Glutamatergic neuron (in vitro differentiated cells): Measurements from ENCODE around the gene CHST9. TPM values are rescaled to one million over a fixed set of nuclear protein-coding genes. Genes with fewer than 3 reads are reported as not detected.

Experiments
- DNase-seq: peaks from one replicate; pipeline ENCODE4 v3.0.0; 2022
- H3K27ac Mint-ChIP-seq: one replicate; pipeline ENCODE4 v1.8.0; 2020; ENCODE audit warnings: mild to moderate bottlenecking, mixed read lengths, inconsistent platforms; ENCODE audit not compliant: unreplicated experiment
- H3K27me3 Mint-ChIP-seq: one replicate; pipeline ENCODE4 v1.8.0; 2020; ENCODE audit warnings: mild to moderate bottlenecking, moderate library complexity, mixed read lengths, inconsistent platforms; ENCODE audit not compliant: unreplicated experiment
- H3K36me3 Mint-ChIP-seq: one replicate; pipeline ENCODE4 v1.8.0; 2020; ENCODE audit warnings: mild to moderate bottlenecking, mixed read lengths, inconsistent platforms; ENCODE audit not compliant: unreplicated experiment
- H3K4me1 Mint-ChIP-seq: one replicate; pipeline ENCODE4 v1.8.0; 2020; ENCODE audit warnings: mild to moderate bottlenecking, low read depth, mixed read lengths, inconsistent platforms; ENCODE audit not compliant: unreplicated experiment
- H3K4me3 Mint-ChIP-seq: one replicate; pipeline ENCODE4 v1.8.0; 2020; ENCODE audit warnings: mild to moderate bottlenecking, mixed read lengths, inconsistent platforms; ENCODE audit not compliant: unreplicated experiment
- H3K9me3 Mint-ChIP-seq: one replicate; pipeline ENCODE4 v1.8.0; 2020; ENCODE audit warnings: mild to moderate bottlenecking, moderate library complexity, mixed read lengths, inconsistent platforms; ENCODE audit not compliant: unreplicated experiment
- total RNA-seq: library from RNA; stranded (reverse); fragmentation: NEBNext Ultra II Directional; extraction: Animal tissue kit (Norgen Biotek cat#: 25700); gene quantifications from one replicate; pipeline ENCODE4 v1.2.1, GENCODE V29; 2021; ENCODE audit not compliant: unreplicated experiment
- TF ChIP-seq, protein P1 (sequence below): fragments of 200-600 bp; sonication (generic); IDR thresholded peaks from one replicate; pipeline ENCODE4 v1.5.0; 2021; ENCODE audit not compliant: partially characterized antibody, unreplicated experiment

CHST9 gene
- total RNA-seq, 1 donor from 2014 or later, result not detected

DNA sequence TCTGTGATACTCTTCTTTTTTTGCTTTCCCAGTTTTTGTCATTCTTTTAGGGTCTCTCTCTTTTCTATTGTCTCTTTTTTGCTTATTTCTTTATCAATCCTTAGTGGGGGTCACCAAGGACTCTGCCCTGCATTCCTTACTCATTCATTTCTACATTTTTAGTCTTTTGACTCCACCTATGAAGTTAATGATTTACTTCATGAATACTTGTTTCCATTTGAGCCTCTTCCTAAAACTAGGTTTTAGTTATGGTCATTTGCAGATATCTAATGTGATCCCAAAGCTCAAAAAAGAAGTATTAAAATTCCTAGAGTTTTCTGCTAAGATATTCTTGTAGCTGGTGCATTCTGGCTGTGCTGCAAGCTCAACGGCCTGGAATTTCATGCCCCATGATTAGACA, 170.3 kb downstream of the CHST9 start:
- TF ChIP-seq, protein P1, sequence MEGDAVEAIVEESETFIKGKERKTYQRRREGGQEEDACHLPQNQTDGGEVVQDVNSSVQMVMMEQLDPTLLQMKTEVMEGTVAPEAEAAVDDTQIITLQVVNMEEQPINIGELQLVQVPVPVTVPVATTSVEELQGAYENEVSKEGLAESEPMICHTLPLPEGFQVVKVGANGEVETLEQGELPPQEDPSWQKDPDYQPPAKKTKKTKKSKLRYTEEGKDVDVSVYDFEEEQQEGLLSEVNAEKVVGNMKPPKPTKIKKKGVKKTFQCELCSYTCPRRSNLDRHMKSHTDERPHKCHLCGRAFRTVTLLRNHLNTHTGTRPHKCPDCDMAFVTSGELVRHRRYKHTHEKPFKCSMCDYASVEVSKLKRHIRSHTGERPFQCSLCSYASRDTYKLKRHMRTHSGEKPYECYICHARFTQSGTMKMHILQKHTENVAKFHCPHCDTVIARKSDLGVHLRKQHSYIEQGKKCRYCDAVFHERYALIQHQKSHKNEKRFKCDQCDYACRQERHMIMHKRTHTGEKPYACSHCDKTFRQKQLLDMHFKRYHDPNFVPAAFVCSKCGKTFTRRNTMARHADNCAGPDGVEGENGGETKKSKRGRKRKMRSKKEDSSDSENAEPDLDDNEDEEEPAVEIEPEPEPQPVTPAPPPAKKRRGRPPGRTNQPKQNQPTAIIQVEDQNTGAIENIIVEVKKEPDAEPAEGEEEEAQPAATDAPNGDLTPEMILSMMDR, result no peak
- Mint-ChIP-seq H3K9me3 (no peaks in the 10 kb centered on the region), H3K27ac (no peak overlapping the region), H3K4me3 (no peak overlapping the region), H3K36me3 (no peaks in the 10 kb centered on the region), H3K4me1 (no peaks in the 10 kb centered on the region), H3K27me3 (no peaks in the 10 kb centered on the region)
- no peak for DNase-seq

GRCh38 chr18:27010784-27011183, 174.3 kb downstream of the CHST9 start:
- Mint-ChIP-seq H3K27me3 (no peaks in the 10 kb centered on the region), H3K4me3 (no peak overlapping the region), H3K4me1 (no peaks in the 10 kb centered on the region), H3K27ac (no peak overlapping the region), H3K36me3 (no peaks in the 10 kb centered on the region), H3K9me3 (no peaks in the 10 kb centered on the region)
- TF ChIP-seq, protein P1, result no peak
- DNase-seq, result no peak

- Mint-ChIP-seq H3K36me3 (no peaks in the 10 kb centered on the region), H3K4me1 (no peaks in the 10 kb centered on the region), H3K4me3 (no peak overlapping the region), H3K27me3 (no peaks in the 10 kb centered on the region), H3K9me3 (no peaks in the 10 kb centered on the region), H3K27ac (no peak overlapping the region)
- TF ChIP-seq, protein P1, result no peak
- no peak for DNase-seq
Measured at GRCh38 chr18:27009293-27009692, 175.8 kb downstream of the CHST9 start.

DNA sequence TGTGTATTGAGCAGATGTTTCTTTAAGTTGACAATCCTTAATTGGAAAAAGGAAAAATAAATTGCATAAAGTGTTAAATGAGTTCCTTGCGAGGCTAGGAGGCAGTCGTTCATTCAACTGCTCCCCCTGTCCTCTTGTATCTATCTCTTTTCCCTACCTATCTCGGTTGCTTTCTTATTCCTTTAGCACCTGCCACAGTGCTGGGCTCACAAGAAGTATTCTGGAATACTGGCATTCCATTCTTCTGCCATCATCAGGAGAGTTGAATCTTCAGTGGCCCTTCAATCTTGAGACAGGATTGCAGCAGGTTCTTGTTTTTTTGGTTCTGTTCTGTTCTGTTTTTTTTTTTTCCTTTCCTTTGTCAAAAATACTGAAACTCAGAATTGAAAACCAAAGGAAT, 176.5 kb downstream of the CHST9 start:
- TF ChIP-seq, protein P1, result no peak
- Mint-ChIP-seq H3K4me3 (no peak overlapping the region), H3K27ac (no peak overlapping the region), H3K36me3 (no peaks in the 10 kb centered on the region), H3K4me1 (peaks cover 1% of the 10 kb centered on the region), H3K27me3 (no peaks in the 10 kb centered on the region), H3K9me3 (no peaks in the 10 kb centered on the region)
- DNase-seq, result no peak

DNA sequence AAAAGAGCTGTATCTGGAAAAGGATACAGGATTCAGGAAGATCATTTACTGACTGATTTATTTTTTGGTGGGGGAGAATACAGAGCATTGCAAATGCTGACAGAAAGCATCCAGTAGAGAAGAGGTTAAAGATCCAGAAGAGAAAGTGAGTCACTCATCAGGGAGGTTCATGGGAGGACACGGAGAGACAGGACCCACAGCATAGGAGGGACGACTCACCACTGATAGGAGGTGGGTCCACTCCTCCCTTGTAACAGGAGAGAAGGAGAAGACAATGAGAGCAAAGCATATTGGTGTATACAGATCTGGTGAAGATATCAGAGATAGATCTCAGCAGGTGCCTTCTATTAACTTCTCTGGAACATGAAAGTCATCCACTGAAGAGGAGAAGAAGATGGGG, 177.2 kb downstream of the CHST9 start:
- Mint-ChIP-seq H3K9me3 (no peaks in the 10 kb centered on the region), H3K4me1 (peaks cover 1% of the 10 kb centered on the region), H3K36me3 (no peaks in the 10 kb centered on the region), H3K27me3 (no peaks in the 10 kb centered on the region), H3K4me3 (no peak overlapping the region), H3K27ac (no peak overlapping the region)
- no peak for DNase-seq
- TF ChIP-seq, protein P1, result no peak
